ENCODE measurements around the gene DCT.
"Not testable (repeated sequence)": the region's sequence is repeated elsewhere in the genome, so short reads cannot be mapped to it uniquely, and the experiment has no call there.

Gene DCT

DNA sequence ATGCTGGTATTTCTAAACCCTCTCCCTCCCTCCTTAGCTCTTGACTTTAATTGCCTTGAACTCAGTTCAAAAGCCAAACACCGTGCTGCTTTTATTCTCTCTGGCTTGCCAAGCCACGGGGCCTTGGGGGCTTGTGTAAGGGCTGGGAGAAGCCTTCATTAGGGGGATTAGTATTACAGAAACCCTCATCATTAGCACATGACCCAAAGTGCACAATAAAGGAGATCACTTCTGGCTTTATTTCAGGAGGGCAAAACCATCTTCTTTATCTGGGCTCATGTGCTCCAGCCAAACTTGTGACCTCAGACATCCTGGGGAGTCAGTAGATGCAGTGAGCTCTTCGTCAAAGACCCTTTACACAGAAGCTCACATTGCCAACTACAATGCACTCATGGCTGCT is at the start of gene DCT:
DCT (minus strand) TSS at position 67 of the 400 bp plus-strand sequence. CDS start 427 bp downstream, outside the sequence.
- no peak for DNase-seq (ENCODE audit: low spot score)

DNA sequence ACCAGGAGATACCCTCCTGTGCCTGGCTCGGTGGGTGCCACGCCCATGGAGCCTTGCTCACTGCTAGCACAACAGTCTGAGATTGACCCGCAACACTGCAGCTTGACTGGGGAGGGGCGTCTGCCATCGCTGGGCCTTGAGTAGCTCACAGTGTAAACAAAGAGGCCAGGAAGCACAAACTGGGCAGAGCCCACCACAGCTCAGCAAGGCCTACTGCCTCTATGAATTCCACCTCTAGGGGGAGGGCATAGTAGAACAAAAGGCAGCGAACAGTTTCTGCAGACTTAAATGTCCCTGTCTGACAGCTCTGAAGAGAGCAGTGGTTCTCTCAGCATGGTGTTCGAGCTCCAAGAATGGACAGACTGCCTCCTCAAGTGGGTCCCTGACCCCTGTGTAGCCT is 47.5 kb upstream of the DCT start:
- not testable (repeated sequence) for DNase-seq (ENCODE audit: low spot score)

DNA sequence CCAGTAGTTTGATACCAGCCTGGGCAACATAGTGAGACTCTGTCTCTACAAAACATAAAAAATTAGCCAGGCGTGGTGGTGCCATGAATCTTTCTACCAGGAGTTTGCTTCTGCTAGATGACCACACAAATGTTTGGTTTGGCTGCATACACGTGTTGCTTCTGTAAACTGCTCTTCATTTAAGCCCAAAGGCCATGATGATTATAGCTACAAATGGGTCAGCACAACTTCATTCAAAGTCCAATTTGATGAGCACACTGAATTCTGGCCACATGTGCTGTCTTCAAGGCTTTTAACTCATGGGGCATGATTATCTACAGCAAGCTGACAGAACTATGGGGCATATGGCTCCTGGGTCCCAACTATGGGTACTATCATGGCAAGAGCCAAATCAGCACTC is 46.3 kb upstream of the DCT start:
- DNase-seq (ENCODE audit: low spot score), result no peak

DNA sequence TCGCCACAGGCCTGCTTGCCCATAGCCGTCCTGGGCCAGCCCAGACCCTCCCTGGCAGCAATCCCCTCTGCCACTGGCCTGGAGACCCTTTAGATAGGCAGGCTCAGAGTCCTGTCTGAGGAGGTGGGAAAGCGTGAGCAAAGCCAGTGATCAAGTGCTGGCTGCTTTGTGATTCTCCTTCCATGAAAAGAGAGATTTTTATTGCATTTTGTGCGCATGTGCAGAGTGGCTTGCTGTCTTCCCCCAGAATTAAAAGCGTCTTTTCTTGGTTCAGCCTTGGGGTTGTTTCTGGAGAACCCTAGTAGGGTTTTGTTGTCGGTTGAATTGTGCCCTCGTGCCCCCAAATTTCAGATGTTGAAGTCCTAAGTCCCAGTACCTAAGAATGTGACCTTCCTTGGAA is 44.9 kb upstream of the DCT start:
- no peak for DNase-seq (ENCODE audit: low spot score)

- DNase-seq (ENCODE audit: low spot score), result no peak
Measured at GRCh38 chr13:94520001-94520400, 40.5 kb upstream of the DCT start.

GRCh38 chr13:94516456-94516855 is 37.0 kb upstream of the DCT start:
- no peak for DNase-seq (ENCODE audit: low spot score)

DNA sequence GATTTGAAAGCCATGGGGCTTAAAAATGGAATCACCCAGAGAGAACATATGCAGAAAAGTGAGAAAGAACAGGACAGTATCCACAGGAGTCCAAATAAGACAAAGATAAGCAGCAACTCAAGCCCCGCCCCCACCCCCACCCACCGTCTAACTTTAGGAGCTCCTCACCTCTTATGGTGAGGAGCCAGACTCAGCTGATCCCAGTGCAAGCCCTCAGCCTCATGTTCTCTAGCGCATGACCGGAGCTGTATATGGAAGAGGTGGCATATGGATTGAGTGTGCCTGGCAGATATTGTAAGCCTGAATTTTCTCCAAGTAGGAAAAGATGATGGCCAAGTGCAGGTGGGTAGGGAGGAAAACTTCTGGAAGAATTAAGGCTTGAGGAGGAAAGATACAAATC is 36.4 kb upstream of the DCT start:
- no peak for DNase-seq (ENCODE audit: low spot score)

DNA sequence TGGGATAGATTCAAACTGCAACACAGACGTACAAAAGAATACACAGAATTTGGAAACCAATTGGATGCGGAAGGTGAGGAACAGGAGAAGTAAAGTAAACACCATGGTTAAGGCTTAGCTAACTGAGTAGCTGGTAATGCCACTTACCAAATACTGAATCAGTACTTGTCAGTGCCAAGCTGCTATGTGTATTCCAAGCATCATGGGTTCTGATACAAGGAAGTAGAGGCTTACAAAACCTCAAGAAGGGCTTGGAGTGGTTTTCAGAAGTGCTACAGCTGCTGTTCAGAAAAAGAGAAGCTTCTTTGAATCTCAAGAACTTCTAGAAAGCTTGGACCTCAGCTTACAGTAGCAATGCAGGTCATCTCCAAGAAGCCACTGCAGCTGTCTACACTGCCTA is 35.9 kb upstream of the DCT start:
- no peak for DNase-seq (ENCODE audit: low spot score)

GRCh38 chr13:94513026-94513425 is 33.5 kb upstream of the DCT start:
- no peak for DNase-seq (ENCODE audit: low spot score)

GRCh38 chr13:94505730-94506129 is 26.2 kb upstream of the DCT start:
- DNase-seq (ENCODE audit: low spot score), result no peak

GRCh38 chr13:94503851-94504250 is 24.4 kb upstream of the DCT start:
- DNase-seq (ENCODE audit: low spot score), result no peak

GRCh38 chr13:94498831-94499230 is 19.3 kb upstream of the DCT start:
- DNase-seq (ENCODE audit: low spot score), result not testable (repeated sequence)

DNA sequence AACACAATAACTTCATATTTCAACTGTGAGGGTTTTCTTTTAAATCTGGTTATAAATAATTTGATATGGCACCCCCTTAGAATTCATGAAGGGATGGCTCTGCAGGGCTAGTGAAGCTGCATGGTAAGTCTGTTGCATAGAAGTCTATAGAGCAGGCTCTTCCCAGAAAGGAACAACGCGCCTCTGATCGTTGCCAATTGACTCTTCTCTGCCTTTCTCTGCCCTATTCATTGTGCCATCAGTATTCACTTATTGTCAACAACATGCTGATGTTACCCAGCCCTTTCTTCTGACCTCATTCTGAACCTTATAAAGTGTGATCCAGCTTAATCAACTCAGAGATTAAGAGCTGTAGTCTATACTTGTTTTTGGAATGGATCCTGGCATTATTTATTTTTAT is 16.3 kb upstream of the DCT start:
- DNase-seq (ENCODE audit: low spot score), result no peak

DNA sequence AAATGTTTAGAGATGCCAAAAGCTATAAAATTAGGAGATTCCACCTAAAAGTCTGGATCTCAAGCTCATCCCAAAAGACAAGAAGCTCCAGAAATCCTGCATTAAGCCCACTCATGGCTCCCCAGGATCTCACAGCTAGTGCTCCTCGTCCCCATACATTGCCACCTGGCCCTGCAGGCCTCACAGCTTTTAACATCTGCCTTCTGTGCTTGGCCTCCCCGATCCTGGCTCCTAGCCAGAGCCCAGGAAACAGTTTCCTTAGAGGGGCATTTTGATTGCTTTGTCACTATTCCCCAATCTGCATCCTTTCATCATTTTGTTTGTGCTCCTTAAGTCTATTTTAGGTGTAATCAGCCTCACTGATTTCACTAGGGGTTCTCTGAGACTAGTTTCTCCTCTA is 14.5 kb upstream of the DCT start:
- no peak for DNase-seq (ENCODE audit: low spot score)

DNA sequence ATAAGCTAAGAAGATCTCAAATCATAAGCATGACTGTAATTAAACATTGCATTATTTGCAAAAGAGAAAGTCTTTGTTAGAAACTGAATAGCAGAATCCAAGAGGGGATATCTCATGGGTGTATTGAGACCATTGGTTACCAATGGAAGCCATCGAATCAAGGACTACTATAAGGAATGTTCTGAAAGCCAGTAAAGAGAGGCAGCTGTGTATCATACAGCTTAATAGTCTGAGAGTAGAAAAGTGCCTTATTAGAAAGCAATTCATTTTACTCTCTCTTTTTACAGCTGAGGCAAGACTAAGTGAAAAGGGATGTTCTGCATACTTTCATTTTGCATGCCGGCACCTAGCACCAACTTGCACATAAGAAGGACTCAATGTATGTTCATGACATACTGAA is 7.6 kb upstream of the DCT start:
- no peak for DNase-seq (ENCODE audit: low spot score)

DNA sequence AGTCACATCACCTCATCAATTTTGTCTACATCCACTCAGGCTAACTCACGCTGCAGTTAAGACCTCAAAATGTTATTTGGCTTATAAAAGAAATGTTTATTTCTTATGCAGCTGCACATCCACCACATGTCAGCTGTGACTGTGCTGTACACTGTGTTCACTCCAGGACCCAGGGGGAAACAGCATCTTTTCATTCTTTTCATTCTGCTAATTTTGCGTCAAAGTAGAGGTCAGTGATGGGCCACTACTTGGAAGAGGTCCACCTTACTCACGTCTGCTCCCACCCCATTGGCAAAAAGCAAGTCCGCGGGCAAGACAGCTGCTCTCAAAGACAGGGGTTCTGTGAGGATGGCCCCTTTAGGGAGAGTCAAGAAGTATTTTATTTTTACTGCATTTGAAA is 4.5 kb upstream of the DCT start:
- DNase-seq (ENCODE audit: low spot score), result no peak

DNA sequence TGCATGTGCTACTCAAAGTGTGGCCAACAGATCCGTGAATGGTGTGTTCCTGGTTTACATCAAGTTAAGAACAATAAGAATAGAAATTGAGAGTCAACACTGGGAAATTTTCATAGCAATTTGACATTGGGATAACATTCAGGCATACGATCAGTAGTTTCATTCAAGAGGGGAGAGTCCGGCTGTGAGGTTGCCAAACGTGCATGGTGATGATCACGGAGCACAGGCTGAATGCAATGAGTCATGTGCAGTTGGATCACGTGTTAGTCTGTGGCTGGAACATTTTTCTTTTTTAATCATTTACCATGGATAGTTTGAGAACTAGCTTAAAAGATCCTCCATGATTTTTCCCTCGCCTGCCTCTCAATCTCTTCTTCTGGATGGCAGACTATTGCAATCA is 2.5 kb upstream of the DCT start:
- DNase-seq (ENCODE audit: low spot score), result no peak

DNA sequence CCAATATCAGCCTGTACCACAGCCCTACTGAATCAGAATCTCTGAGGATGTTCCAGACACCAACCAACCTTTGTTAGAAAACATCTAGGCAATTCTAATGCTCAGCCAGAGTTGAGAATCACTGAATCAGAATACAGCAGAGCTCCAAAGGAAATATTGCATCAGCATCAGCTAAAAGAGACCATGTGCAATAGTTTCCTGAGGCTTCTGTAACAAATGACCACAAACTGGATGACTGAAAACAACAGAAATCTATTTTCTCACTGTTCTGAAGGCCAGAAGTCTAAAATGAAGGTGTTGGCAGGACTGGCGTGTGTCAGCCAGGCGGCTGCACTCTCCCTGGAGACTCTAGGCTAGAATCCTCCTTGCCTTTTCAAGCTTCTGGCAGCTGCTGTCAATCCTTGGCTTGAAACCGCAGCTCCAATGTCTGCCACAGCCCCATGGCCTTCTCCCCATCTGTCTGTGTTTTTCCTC is 1.2 kb upstream of the DCT start:
- DNase-seq (ENCODE audit: low spot score), result no peak

DNA sequence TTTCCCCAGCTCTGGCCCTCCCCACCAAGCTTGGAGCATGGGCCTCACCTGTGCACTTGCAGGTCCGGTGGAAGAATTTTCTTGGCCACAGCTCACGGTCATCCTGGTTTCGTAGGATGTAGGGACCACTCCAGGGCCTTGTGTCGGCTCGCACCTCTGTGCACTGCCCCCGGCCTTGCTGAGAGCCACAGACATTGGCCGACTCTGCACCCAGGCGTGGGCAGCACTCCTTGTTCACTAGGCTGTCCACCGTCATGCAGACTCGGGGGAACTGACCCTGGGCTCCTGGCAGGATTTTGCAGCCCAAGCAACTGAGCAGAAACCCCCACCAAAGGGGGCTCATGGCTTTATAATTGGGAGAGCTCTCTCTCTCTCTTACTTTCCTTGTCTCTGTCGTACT is 569 bp downstream of the DCT start:
- no peak for DNase-seq (ENCODE audit: low spot score)

DNA sequence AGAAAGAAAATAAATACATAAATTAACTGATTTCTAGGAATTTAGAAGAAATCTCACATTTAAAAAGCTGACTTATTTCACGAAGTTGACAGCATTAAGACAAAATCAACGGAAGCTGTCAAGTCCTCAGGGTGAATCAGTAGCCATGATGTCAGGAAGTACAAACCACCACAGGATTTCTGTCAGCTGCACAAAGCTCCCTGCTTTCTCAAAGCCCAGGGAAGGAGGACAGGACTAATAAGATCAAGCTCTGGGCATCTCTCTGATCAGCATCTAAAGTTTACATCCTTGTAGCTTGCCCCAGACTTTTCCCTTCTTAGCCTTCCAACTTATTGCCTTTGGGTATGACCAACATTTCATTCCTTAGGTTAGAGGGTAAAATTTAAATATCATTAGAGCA is 9.4 kb downstream of the DCT start:
- no peak for DNase-seq (ENCODE audit: low spot score)

DNA sequence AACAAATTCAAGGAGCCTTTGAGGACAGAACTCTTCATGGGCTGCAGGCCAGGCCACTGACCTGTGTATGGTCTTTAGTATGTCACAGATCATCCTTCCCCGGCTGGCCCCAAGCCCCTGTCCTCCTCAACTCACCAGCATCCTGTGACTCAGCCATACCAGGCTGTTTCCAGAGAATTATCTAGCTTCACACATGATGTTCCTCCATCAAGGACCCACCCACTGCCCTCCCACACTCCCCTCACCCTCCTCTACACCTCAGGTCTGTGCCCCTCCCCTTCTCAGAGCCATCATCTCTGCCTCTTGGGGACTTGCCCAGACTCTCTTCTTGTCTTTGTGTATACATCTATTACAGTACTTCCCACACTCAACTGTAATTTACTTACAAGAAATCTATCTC is 14.7 kb downstream of the DCT start:
- DNase-seq (ENCODE audit: low spot score), result no peak

DNA sequence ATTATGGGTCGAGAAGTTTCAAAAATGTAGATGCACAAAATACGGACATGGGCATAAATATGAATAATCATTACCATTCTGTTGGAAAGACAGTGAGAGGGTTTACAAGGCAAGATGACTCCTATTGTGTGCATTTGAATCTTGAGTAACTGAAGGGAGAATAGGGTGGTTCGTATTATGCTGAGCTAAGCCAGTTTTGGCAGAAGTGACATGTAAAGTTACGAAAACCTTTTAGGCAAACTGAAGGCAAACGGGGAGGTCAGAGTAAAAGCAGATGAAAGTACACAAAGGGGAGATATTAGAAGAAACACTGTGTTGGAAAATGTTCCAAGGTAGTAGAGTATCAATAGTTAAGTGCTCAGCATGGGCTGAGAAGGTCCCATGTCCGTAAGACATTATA is 16.8 kb downstream of the DCT start:
- no peak for DNase-seq (ENCODE audit: low spot score)

- no peak for DNase-seq (ENCODE audit: low spot score)
Measured at GRCh38 chr13:94459116-94459515, 20.4 kb downstream of the DCT start.

DNA sequence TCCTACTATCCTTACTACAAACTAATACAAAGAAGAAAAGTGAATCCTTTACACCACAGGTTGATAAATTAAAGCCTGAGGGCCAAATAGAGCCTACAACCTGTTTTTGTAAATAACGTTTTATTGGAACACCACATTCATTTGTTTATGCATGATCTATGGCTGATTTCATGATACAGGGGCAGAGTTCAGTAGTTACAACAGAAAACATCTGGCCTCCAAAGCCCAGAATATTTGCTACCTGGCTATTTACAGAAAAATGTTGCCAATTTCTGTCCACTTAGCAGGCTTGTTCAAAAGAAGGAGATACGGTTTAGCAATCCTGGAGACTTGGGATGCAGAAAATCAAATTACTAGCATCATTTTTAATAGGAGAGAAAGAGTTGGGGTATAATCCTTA is 24.1 kb downstream of the DCT start:
- no peak for DNase-seq (ENCODE audit: low spot score)

DNA sequence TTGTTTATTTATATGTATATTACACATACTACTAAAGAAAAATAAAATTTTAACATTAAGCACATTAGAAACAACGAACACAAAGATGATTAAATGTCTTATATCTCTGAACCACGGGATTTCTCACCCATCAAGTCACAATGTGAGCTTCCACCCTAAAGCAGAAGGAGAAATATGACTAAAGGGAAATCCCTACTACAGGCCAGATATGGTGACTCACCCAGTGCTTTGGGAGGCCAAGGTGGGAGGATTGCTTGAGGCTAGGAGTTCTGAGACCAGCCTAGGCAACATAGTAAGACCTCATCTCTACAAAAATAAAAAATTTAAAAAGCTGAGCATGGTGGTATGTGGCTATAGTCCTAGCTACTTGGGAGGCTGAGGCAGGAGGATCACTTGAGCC is 24.6 kb downstream of the DCT start:
- DNase-seq (ENCODE audit: low spot score), result no peak

Measured in CD4-positive, alpha-beta T cell treated with Interleukin-2 at 100 ng/mL for 4 hours (primary cell).